RWPE1 (cell line): ENCODE results near the gene LRP4.

Source experiments
- CTCF ChIA-PET: fragments of 350-600 bp; sonication (Branson Sonifier 250); formaldehyde crosslinking; extraction: SDS; loops from one replicate; lab custom pipeline; 2021; lab: Yijun Ruan, JAX
- POLR2A ChIA-PET: fragments of 400-600 bp; formaldehyde crosslinking; extraction: SDS; loops from one replicate; lab custom pipeline; 2020; ENCODE audit warnings: antibody characterized with exemption; ENCODE audit not compliant: low non-redundant PET; lab: Yijun Ruan, JAX
- DNase-seq: peaks from one replicate; pipeline ENCODE4 v3.0.0; 2012; ENCODE audit warnings: low spot score
- H3K27ac ChIP-seq: fragments of 450-650 bp; 2 replicates; pipeline ENCODE4 v1.5.1; 2017
- CTCF ChIP-seq: fragments of 450-650 bp; conservative IDR thresholded peaks from 2 replicates; pipeline ENCODE4 v1.5.1; 2017; ENCODE audit warnings: low read depth, mild to moderate bottlenecking

LRP4 gene

GRCh38 chr11:46836870-46837269 lies 81.5 kb downstream of the LRP4 start:
- ChIA-PET CTCF (no interaction called here), POLR2A (no interaction called here)
- TF ChIP-seq CTCF: no peak
- H3K27ac ChIP-seq: no peak overlapping the region
- no peak for DNase-seq

DNA sequence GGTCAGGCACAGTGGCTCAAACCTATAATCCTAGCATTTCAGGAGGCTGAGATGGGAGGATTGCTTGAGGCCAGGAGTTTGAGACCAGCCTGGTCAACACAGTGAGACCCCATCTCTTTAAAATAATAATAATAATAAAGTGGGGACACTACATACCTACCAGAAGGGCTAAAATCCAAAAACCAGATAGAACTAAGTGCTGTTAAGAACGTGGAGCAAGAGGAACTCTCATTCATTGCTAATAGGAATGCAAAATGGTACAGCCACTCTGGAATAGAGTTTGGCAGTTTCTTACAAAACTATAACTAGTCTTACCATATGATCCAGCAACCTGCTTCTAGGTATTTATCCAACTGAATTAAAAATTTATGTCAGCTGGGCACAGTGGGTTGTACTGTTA lies 81.9 kb downstream of the LRP4 start:
- DNase-seq: no peak
- H3K27ac ChIP-seq: no peak overlapping the region
- ChIA-PET CTCF (no interaction called here), POLR2A (no interaction called here)
- TF ChIP-seq CTCF: no peak

GRCh38 chr11:46835897-46836296 lies 82.5 kb downstream of the LRP4 start:
- ChIA-PET POLR2A (no interaction called here), CTCF (no interaction called here)
- TF ChIP-seq CTCF: no peak
- H3K27ac ChIP-seq: no peak overlapping the region
- no peak for DNase-seq

DNA sequence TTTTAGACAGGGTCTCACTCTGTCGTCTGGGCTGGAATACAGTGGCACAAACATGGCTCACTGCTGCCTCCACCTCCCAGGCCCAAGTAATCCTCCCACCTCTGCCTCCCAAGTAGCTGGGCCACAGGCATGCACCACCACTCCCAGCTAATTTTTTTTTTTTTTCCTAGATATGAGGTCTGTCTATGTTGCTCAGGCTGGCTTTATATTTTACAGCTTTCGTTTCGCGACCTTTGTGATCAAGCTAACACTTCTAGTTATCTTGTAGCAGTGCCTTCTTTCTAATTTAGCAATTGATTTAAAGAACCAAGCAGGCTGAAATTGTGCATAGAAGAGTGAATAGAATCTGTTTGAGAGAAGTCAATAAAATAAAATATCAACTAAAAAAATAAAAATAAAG lies 83.5 kb downstream of the LRP4 start:
- POLR2A ChIA-PET: interaction anchor here (0.6 kb wide), 1 partner anchor 68 kb away, joined by 3 read pairs; no protein-coding TSS in a partner anchor
- no peak for DNase-seq
- no peak for TF ChIP-seq CTCF
- H3K27ac ChIP-seq: no peak overlapping the region
- CTCF ChIA-PET: interaction anchor here (0.7 kb wide), 1 partner anchor 595 kb away, joined by 3 read pairs; no protein-coding TSS in a partner anchor

- DNase-seq: no peak
- POLR2A ChIA-PET: interaction anchor here (0.6 kb wide), 1 partner anchor 14 kb away, joined by 4 read pairs; the partner anchor contains the start of gene CKAP5
- no peak for TF ChIP-seq CTCF
- H3K27ac ChIP-seq: no peak overlapping the region
- CTCF ChIA-PET: no interaction called here
These were observed 85.7 kb downstream of the LRP4 start for GRCh38 chr11:46832511-46833214.

DNA sequence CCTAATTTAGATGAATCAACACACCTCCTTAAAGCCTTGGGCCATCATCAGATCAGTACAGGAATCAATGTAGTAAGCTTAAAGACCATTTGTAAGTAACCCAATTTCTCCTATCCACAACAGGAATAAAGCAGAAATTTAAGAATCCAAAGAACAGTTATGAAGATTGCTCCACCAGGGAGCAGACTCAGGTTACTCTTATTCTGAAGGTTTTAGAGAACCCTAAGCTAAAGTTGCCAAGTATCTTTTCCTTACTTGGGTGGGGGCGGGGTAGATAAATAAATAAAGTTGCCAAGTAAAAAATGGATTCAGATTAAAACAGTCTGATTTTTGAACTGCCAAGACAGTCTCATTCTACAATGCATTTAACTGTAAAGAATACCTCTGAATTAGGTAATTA lies 90.4 kb downstream of the LRP4 start:
- H3K27ac ChIP-seq: no peak overlapping the region
- CTCF ChIA-PET: interaction anchor here (1.3 kb wide), 1 partner anchor 325 kb away, joined by 4 read pairs; no protein-coding TSS in a partner anchor
- no peak for DNase-seq
- POLR2A ChIA-PET: no interaction called here
- no peak for TF ChIP-seq CTCF
